Measurements from ENCODE around the gene CHI3L2.

- no peak for TF ChIP-seq CTCF (IDR thresholded peaks at IDR 0.05)
- TF ChIP-seq POLR2A (IDR thresholded peaks at IDR 0.05) = no peak
These were observed 33.6 kb upstream of the CHI3L2 start for GRCh38 chr1:111193712-111194480.

Measured in heart left ventricle (tissue), 13 donors.